Measurements from ENCODE around the gene PJA2.
A peak's percentile ranks its signal among the peaks of the same experiment; 100 is the strongest.

Gene PJA2

GRCh38 chr5:109413458-109413857, 3.7 kb upstream of the PJA2 start:
- ATAC-seq (ENCODE audit: low read depth): no peak
- H3K4me3 ChIP-seq (ENCODE audit: severe bottlenecking): no peak overlapping the region
- no peak for DNase-seq (ENCODE audit: low spot score)
- no peaks in the 10 kb centered on the region for H3K9me3 ChIP-seq (ENCODE audit: severe bottlenecking)
- peaks cover under 1% of the 10 kb centered on the region; the same call in 1 of the 2 replicates for H3K36me3 ChIP-seq (ENCODE audit: low read depth)
- H3K27ac ChIP-seq (ENCODE audit: poor library complexity, severe bottlenecking): no peak overlapping the region
- H3K4me1 ChIP-seq (ENCODE audit: insufficient read depth, poor library complexity, severe bottlenecking): peaks cover 14% of the 10 kb centered on the region
- no peaks in the 10 kb centered on the region for H3K27me3 ChIP-seq (ENCODE audit: insufficient read depth, poor library complexity, severe bottlenecking)
- no peak for TF ChIP-seq CTCF (IDR thresholded peaks at IDR 0.05; ENCODE audit: poor library complexity, severe bottlenecking)

GRCh38 chr5:109412981-109413402, 3.2 kb upstream of the PJA2 start:
- TF ChIP-seq CTCF (IDR thresholded peaks at IDR 0.05; ENCODE audit: poor library complexity, severe bottlenecking): no peak
- Histone ChIP-seq H3K4me1 (ENCODE audit: insufficient read depth, poor library complexity, severe bottlenecking) (peaks cover 14% of the 10 kb centered on the region), H3K27me3 (ENCODE audit: insufficient read depth, poor library complexity, severe bottlenecking) (no peaks in the 10 kb centered on the region), H3K27ac (ENCODE audit: poor library complexity, severe bottlenecking) (no peak overlapping the region), H3K9me3 (ENCODE audit: severe bottlenecking) (no peaks in the 10 kb centered on the region), H3K4me3 (ENCODE audit: severe bottlenecking) (no peak overlapping the region), H3K36me3 (ENCODE audit: low read depth) (peaks cover 6% of the 10 kb centered on the region; the same call in 1 of the 2 replicates)
- DNase-seq (ENCODE audit: low spot score) (no peak), ATAC-seq (ENCODE audit: low read depth) (no peak)

- TF ChIP-seq CTCF (IDR thresholded peaks at IDR 0.05; ENCODE audit: poor library complexity, severe bottlenecking): no peak
- DNase-seq (ENCODE audit: low spot score): no peak
- Histone ChIP-seq H3K9me3 (ENCODE audit: severe bottlenecking) (no peaks in the 10 kb centered on the region), H3K4me3 (ENCODE audit: severe bottlenecking) (no peak overlapping the region), H3K4me1 (ENCODE audit: insufficient read depth, poor library complexity, severe bottlenecking) (peaks cover 23% of the 10 kb centered on the region), H3K36me3 (ENCODE audit: low read depth) (peaks cover 9% of the 10 kb centered on the region; the same call in 1 of the 2 replicates), H3K27me3 (ENCODE audit: insufficient read depth, poor library complexity, severe bottlenecking) (no peaks in the 10 kb centered on the region), H3K27ac (ENCODE audit: poor library complexity, severe bottlenecking) (peak overlapping the region; percentile 93)
- ATAC-seq (ENCODE audit: low read depth): peak; percentile 23
Observed at GRCh38 chr5:109411627-109412026, 1.9 kb upstream of the PJA2 start.

GRCh38 chr5:109411149-109411514, 1.4 kb upstream of the PJA2 start:
- Histone ChIP-seq H3K36me3 (ENCODE audit: low read depth) (peaks cover 9% of the 10 kb centered on the region; the same call in 1 of the 2 replicates), H3K9me3 (ENCODE audit: severe bottlenecking) (no peaks in the 10 kb centered on the region), H3K27ac (ENCODE audit: poor library complexity, severe bottlenecking) (peak overlapping the region; percentile 93), H3K4me1 (ENCODE audit: insufficient read depth, poor library complexity, severe bottlenecking) (peaks cover 28% of the 10 kb centered on the region), H3K4me3 (ENCODE audit: severe bottlenecking) (peak overlapping the region; percentile 31), H3K27me3 (ENCODE audit: insufficient read depth, poor library complexity, severe bottlenecking) (no peaks in the 10 kb centered on the region)
- ATAC-seq (ENCODE audit: low read depth) (no peak), DNase-seq (ENCODE audit: low spot score) (no peak)
- no peak for TF ChIP-seq CTCF (IDR thresholded peaks at IDR 0.05; ENCODE audit: poor library complexity, severe bottlenecking)

GRCh38 chr5:109410389-109411148, 795 bp upstream of the PJA2 start:
- no peak for TF ChIP-seq CTCF (IDR thresholded peaks at IDR 0.05; ENCODE audit: poor library complexity, severe bottlenecking)
- Histone ChIP-seq H3K27ac (ENCODE audit: poor library complexity, severe bottlenecking) (peak overlapping the region; percentile 93), H3K4me3 (ENCODE audit: severe bottlenecking) (peak overlapping the region; percentile 31), H3K4me1 (ENCODE audit: insufficient read depth, poor library complexity, severe bottlenecking) (peaks cover 29% of the 10 kb centered on the region), H3K36me3 (ENCODE audit: low read depth) (peaks cover 10% of the 10 kb centered on the region; the same call in 1 of the 2 replicates), H3K9me3 (ENCODE audit: severe bottlenecking) (no peaks in the 10 kb centered on the region), H3K27me3 (ENCODE audit: insufficient read depth, poor library complexity, severe bottlenecking) (no peaks in the 10 kb centered on the region)
- ATAC-seq (ENCODE audit: low read depth): peak; percentile 33
- peak; percentile 80 for DNase-seq (ENCODE audit: low spot score)

Data from RWPE2 (cell line).